LNCaP clone FGC (cell line): Measurements from ENCODE around the gene XPR1.

ENCODE experiments used
- DNase-seq: peaks from one replicate; pipeline ENCODE4 v3.0.0-alpha.2; 2011; ENCODE audit warnings: low read depth
- H3K4me3 ChIP-seq: 2 replicates; pipeline ENCODE4 v1.5.1; 2011; ENCODE audit warnings: mild to moderate bottlenecking, low read depth, low read length, control low read depth
- TF ChIP-seq, protein P1 (sequence below): IDR thresholded peaks from 2 replicates; pipeline ENCODE4 v1.5.1; 2012; ENCODE audit warnings: mild to moderate bottlenecking; ENCODE audit not compliant: control insufficient read depth, insufficient read depth; ENCODE audit errors: extremely low read depth

XPR1 gene

DNA sequence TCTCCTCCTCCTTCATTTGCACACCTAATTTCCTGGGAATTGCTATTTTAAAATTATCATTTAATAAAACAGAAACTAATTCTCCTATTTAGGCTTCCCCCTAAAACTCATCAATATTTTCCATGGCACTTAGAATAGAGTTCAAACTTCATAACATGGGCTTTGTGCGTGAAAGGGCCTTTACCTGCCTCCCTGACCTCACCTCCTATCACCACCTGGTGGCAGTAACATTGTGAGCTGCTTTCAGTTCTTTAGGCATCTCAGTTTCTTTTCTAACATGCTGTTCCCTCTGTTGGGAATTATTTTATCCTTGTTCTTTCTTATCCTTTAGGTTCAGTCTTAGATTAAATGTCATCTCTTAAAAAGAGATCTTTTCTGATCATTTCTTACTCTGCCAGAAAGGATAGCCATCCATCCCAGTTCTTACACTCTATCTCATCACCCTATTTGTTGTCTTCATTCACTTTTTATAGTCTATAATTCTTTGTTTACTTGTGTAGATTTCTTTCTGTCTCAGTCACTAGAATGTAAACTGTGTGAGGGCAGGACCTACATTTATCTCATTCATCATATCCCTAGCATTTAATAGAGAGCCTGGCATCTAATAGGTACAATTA is 147.1 kb downstream of the XPR1 start:
- DNase-seq: no peak
- TF ChIP-seq, protein P1, sequence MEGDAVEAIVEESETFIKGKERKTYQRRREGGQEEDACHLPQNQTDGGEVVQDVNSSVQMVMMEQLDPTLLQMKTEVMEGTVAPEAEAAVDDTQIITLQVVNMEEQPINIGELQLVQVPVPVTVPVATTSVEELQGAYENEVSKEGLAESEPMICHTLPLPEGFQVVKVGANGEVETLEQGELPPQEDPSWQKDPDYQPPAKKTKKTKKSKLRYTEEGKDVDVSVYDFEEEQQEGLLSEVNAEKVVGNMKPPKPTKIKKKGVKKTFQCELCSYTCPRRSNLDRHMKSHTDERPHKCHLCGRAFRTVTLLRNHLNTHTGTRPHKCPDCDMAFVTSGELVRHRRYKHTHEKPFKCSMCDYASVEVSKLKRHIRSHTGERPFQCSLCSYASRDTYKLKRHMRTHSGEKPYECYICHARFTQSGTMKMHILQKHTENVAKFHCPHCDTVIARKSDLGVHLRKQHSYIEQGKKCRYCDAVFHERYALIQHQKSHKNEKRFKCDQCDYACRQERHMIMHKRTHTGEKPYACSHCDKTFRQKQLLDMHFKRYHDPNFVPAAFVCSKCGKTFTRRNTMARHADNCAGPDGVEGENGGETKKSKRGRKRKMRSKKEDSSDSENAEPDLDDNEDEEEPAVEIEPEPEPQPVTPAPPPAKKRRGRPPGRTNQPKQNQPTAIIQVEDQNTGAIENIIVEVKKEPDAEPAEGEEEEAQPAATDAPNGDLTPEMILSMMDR: peak; percentile 71

GRCh38 chr1:180779584-180779983 is 147.8 kb downstream of the XPR1 start:
- DNase-seq: no peak
- TF ChIP-seq, protein P1: no peak

More for the DNA sequence above, 147.1 kb downstream of the XPR1 start:
- no peak overlapping the region for H3K4me3 ChIP-seq

DNA sequence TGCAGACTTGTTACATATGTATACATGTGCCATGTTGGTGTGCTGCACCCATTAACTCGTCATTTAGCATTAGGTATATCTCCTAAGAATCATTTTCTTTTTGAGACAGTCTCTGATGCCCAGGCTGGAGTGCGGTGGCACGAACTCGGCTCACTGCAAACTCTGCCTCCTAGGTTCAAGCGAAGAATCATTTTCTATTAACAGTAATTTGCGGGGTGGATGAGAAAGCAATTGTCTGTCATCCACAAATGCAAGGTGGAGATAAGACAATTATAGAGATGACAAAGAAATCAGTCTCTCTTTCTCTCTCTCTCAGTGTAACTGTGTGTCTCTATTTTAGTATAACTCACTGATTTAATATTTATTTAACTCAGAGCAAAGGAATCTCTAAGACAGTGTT is 149.9 kb downstream of the XPR1 start:
- TF ChIP-seq, protein P1: no peak
- no peak overlapping the region for H3K4me3 ChIP-seq
- DNase-seq: no peak

More at GRCh38 chr1:180779584-180779983, 147.8 kb downstream of the XPR1 start:
- no peak overlapping the region for H3K4me3 ChIP-seq

DNA sequence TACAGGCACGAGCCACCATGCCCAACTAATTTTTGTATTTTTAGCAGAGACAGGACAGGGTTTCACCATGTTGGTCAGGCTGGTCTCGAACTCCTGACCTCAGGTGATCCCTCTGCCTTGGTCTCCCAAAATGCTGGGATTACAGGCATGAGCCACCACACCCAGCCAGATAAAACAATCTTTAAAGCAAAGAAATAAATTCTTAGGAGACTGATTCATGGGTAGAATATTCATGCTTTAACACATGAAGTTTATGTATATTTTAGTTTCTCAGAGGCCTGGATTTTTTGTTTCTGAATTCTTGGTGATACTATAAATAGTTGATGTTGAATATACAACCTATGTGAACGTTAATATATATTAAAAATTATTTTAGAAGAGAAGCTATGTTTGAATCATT is 153.5 kb downstream of the XPR1 start:
- TF ChIP-seq, protein P1: no peak
- no peak overlapping the region for H3K4me3 ChIP-seq
- no peak for DNase-seq

DNA sequence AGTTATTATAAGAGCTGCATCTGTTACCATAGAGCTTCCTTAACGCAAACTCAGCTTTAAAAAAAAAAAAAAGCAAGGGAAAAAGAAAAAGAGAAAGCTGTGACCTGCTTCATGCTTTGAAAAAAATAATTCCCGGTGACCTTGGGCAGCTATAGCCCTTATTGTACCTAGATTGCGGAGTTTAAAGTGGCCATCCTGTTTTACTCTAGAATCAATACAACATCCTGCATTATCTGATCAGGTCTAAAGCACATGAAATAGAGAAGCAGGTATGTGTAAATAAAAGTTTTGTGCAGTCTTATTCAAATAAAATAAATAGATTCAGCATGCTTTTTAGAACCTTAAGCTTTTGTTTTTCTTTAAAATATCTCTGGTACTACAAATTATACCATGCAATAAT is 154.1 kb downstream of the XPR1 start:
- H3K4me3 ChIP-seq: no peak overlapping the region
- no peak for DNase-seq
- TF ChIP-seq, protein P1: no peak

DNA sequence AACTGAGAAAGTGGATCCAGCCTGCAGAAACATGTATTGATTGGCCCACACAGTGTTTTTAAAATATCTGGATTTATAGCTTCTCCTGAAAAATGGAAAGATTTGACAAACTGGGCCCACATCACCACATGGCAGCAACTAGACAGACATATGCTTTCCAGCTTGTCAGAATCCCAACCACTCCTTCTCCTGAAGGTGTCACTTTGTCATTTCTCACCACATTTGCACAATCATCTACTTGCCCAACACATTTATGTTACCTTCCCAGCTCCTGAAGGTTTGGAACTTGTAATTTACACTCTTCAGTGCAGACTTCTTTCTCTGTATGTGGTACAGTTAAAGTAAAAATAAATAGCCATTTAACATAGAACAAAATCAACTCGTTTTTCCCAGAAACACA is 154.8 kb downstream of the XPR1 start:
- TF ChIP-seq, protein P1: no peak
- H3K4me3 ChIP-seq: no peak overlapping the region
- DNase-seq: no peak
